ENCODE results near the gene FARS2. TPM values are rescaled to one million over a fixed set of nuclear protein-coding genes. Genes with fewer than 3 reads are reported as not detected.

FARS2 gene
- total and polyA plus RNA-seq, 2 experiments from 2014 or later = 9.9 to 15.4 TPM

DNA sequence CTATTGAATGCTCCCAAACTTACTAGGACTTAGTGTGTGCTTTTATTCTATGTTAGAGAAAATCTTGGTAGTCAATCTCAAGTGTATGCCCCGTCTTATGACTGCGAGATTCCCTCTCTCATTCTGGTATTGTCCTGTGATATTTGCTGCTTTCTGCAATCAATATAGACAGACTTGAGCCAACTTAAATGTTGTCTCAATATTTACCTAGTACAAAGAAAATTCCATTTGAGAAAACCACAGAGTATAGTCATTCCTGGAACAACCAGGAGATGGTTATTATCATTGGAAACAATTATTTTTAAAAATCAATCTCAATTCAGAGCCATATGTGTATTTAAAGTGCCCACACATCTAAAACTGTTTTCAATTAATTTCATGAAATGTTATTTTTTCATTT lies 415.4 kb downstream of the FARS2 start:
- Histone ChIP-seq H3K27me3 (no peaks in the 10 kb centered on the region), H2AFZ (no peak overlapping the region), H4K20me1 (ENCODE audit: insufficient read depth, poor library complexity, severe bottlenecking) (no peaks in the 10 kb centered on the region), H3K9me3 (ENCODE audit: low read depth) (no peaks in the 10 kb centered on the region), H3K9me2 (replicated peaks; ENCODE audit: insufficient read depth) (no peaks in the 10 kb centered on the region), H3K4me1 (ENCODE audit: insufficient read depth) (no peaks in the 10 kb centered on the region), H3K79me2 (no peaks in the 10 kb centered on the region), H3K27ac (no peak overlapping the region), H3K4me2 (no peak overlapping the region), H3K36me3 (replicated peaks; ENCODE audit: insufficient read depth, low read depth) (no peaks in the 10 kb centered on the region), H3K4me3 (no peak overlapping the region)
- 77% methylated on average over 2 of the region's 2 CpGs for WGBS (ENCODE audit: low lambda C conversion rate, missing lambda C conversion rate)
- no peak for DNase-seq (ENCODE audit: low spot score)
- TF ChIP-seq CTCF (IDR thresholded peaks at IDR 0.05; ENCODE audit: poor library complexity) (no peak), EZH2 (IDR thresholded peaks at IDR 0.05; ENCODE audit: borderline replicate concordance) (no peak), EZH2phosphoT487 (IDR thresholded peaks at IDR 0.05; ENCODE audit: low read depth, severe bottlenecking, unreplicated experiment) (no peak)

- Histone ChIP-seq H3K27me3 (no peaks in the 10 kb centered on the region), H3K36me3 (replicated peaks; ENCODE audit: insufficient read depth, low read depth) (no peaks in the 10 kb centered on the region), H3K4me3 (no peak overlapping the region), H3K79me2 (no peaks in the 10 kb centered on the region), H3K9me3 (ENCODE audit: low read depth) (no peaks in the 10 kb centered on the region), H4K20me1 (ENCODE audit: insufficient read depth, poor library complexity, severe bottlenecking) (no peaks in the 10 kb centered on the region), H3K9me2 (replicated peaks; ENCODE audit: insufficient read depth) (no peaks in the 10 kb centered on the region), H3K27ac (no peak overlapping the region), H2AFZ (no peak overlapping the region), H3K4me2 (no peak overlapping the region), H3K4me1 (ENCODE audit: insufficient read depth) (no peaks in the 10 kb centered on the region)
- TF ChIP-seq CTCF (IDR thresholded peaks at IDR 0.05; ENCODE audit: poor library complexity) = no peak
- no peak for DNase-seq (ENCODE audit: low spot score)
- 88% methylated on average over 6 of the region's 6 CpGs for WGBS (ENCODE audit: low lambda C conversion rate, missing lambda C conversion rate)
These were observed 416.1 kb downstream of the FARS2 start for GRCh38 chr6:5677219-5678000.

DNA sequence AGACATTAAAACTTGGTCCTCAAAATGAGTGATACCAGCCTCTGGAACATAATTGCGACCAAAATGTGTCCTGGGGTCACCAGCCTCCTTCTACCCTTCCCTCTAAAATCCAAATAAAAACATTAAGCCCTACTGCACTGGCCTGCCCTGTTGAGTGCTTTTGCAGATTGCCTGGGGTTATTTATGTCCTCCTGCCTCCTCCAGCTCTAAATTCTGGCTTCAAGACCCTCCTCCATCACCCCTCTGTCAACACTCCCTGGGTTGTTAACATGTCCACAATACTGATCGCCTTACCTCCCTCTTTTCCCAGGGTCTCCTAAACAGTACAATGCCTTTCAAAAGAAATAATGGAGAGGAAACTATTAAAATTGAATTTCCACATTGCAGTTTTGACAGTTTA lies 418.0 kb downstream of the FARS2 start:
- TF ChIP-seq CTCF (IDR thresholded peaks at IDR 0.05; ENCODE audit: poor library complexity) (no peak), EZH2phosphoT487 (IDR thresholded peaks at IDR 0.05; ENCODE audit: low read depth, severe bottlenecking, unreplicated experiment) (no peak), EZH2 (IDR thresholded peaks at IDR 0.05; ENCODE audit: borderline replicate concordance) (no peak)
- Histone ChIP-seq H3K4me3 (no peak overlapping the region), H3K27ac (no peak overlapping the region), H3K79me2 (no peaks in the 10 kb centered on the region), H3K36me3 (replicated peaks; ENCODE audit: insufficient read depth, low read depth) (no peaks in the 10 kb centered on the region), H3K4me1 (ENCODE audit: insufficient read depth) (no peaks in the 10 kb centered on the region), H3K27me3 (no peaks in the 10 kb centered on the region), H3K4me2 (no peak overlapping the region), H4K20me1 (ENCODE audit: insufficient read depth, poor library complexity, severe bottlenecking) (no peaks in the 10 kb centered on the region), H3K9me3 (ENCODE audit: low read depth) (no peaks in the 10 kb centered on the region), H3K9me2 (replicated peaks; ENCODE audit: insufficient read depth) (no peaks in the 10 kb centered on the region), H2AFZ (no peak overlapping the region)
- 89% methylated on average over 2 of the region's 2 CpGs for WGBS (ENCODE audit: low lambda C conversion rate, missing lambda C conversion rate)
- no peak for DNase-seq (ENCODE audit: low spot score)

Measured in hepatocyte (in vitro differentiated cells).